Sigmoid colon (tissue), 3 donors: ENCODE measurements around the gene SMDT1.

Source experiments
- POLR2A ChIP-seq, 2 donors: fragments of 450-650 bp; IDR thresholded peaks; one replicate each; pipeline ENCODE4 v1.6.1; 2016; ENCODE audit warnings: antibody characterized with exemption in 2 of 2, mild to moderate bottlenecking in 2 of 2, moderate library complexity in 2 of 2
- TF ChIP-seq, protein P1 (sequence below), 4 experiments: fragments of 450-650 bp in 3 of 4; fragments of 200-600 bp in 1 of 4; IDR thresholded peaks; one replicate each; pipeline ENCODE4 v1.5.1; 2016 to 2019; ENCODE audit warnings: antibody characterized with exemption in 4 of 4, mild to moderate bottlenecking in 3 of 4, moderate library complexity in 2 of 4

DNA sequence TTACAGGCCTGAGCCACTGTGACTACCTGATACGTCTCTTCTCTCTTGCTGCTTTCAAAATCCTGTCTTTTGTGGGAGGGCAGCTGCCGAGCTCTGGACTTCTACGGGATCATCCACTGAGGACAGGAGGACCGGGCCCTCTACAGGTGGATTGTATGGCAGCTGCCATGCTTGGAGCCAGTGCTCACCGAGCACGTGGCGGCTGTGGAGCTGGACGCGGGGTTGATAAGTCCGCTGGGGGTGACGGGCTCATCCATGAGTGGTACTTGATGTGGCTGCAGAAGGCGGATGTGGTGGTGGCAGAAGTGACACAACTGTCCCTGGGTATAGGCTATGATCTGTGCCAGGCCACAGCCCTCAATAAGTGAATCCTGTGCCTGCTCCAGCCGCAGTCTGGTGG, 53.0 kb downstream of the SMDT1 start:
- TF ChIP-seq, protein P1, sequence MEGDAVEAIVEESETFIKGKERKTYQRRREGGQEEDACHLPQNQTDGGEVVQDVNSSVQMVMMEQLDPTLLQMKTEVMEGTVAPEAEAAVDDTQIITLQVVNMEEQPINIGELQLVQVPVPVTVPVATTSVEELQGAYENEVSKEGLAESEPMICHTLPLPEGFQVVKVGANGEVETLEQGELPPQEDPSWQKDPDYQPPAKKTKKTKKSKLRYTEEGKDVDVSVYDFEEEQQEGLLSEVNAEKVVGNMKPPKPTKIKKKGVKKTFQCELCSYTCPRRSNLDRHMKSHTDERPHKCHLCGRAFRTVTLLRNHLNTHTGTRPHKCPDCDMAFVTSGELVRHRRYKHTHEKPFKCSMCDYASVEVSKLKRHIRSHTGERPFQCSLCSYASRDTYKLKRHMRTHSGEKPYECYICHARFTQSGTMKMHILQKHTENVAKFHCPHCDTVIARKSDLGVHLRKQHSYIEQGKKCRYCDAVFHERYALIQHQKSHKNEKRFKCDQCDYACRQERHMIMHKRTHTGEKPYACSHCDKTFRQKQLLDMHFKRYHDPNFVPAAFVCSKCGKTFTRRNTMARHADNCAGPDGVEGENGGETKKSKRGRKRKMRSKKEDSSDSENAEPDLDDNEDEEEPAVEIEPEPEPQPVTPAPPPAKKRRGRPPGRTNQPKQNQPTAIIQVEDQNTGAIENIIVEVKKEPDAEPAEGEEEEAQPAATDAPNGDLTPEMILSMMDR (IDR thresholded peaks at IDR 0.05): no peak
- no peak for TF ChIP-seq POLR2A (IDR thresholded peaks at IDR 0.05)
